Measurements from ENCODE around the gene CSRNP2.
"Not testable (repeated sequence)": the region's sequence is repeated elsewhere in the genome, so short reads cannot be mapped to it uniquely, and the experiment has no call there.

CSRNP2 gene, protein sequence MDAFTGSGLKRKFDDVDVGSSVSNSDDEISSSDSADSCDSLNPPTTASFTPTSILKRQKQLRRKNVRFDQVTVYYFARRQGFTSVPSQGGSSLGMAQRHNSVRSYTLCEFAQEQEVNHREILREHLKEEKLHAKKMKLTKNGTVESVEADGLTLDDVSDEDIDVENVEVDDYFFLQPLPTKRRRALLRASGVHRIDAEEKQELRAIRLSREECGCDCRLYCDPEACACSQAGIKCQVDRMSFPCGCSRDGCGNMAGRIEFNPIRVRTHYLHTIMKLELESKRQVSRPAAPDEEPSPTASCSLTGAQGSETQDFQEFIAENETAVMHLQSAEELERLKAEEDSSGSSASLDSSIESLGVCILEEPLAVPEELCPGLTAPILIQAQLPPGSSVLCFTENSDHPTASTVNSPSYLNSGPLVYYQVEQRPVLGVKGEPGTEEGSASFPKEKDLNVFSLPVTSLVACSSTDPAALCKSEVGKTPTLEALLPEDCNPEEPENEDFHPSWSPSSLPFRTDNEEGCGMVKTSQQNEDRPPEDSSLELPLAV

GRCh38 chr12:51083126-51083833, at the start of gene CSRNP2:
Gene CSRNP2 (minus strand): TSS chr12:51083596. CDS start chr12:51076561, 7,035 bp downstream.
- peak; percentile 92 for DNase-seq

- DNase-seq = no peak
These were observed 49.3 kb upstream of the CSRNP2 start for GRCh38 chr12:51132693-51133092.

DNA sequence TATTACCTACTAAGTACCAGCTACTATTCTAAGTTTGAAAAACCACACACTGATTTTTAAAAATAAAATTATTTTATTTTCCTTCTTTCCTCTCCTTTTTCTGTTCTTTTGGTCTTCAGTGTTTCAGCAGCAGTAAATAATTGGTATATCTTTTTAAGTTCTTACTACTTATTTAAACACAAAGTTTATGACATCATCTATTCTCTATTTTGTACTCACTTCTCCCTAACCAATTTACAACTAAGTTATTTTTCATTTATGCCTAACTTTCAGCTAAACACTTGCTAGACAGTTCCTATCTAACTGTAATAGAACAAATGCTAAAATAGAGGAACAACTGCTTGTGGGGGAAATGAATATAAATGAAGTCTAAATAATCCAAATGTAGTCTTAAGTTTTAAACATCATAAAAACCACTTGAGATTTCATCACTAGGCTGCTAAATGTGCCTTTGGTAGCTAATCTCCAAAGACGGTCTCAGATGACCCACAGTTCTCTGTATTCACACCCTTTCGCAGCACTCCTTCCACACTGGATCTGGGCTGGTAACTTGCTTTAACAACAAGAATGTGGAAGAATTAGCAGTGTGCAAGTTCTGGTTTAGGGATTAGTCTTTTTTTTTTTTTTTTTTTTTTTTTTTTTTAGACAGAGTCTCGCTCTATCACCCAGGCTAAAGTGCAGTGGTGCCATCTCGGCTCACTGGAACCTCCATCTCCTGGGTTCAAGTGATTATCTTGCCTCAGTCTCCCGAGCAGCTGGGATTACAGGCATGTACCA, 48.5 kb upstream of the CSRNP2 start:
- DNase-seq = no peak

DNA sequence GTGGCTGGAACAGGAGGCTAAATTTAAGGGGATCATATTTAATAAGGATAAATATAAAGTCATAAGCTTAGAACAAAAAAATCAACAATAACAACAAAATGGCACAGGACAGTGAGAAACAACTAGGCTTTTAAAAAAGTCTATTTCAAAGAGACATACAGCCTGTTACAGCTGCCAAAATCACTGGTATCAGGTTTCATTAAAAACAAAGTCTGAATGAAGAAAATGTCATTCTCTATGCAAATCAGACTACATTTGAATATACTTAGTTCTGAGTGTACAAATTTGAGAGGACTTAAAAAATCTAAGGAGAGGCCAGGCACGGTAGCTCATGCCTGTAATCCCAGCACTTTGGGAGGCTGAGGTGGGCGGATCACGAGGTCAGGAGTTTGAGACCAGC, 45.5 kb upstream of the CSRNP2 start:
- DNase-seq = no peak

GRCh38 chr12:51127050-51127729, 43.8 kb upstream of the CSRNP2 start:
- DNase-seq = no peak

GRCh38 chr12:51126297-51126696, 42.9 kb upstream of the CSRNP2 start:
- DNase-seq = no peak

- no peak for DNase-seq
These were observed 41.1 kb upstream of the CSRNP2 start for GRCh38 chr12:51124504-51124903.

- no peak for DNase-seq
These were observed 39.4 kb upstream of the CSRNP2 start for GRCh38 chr12:51122844-51123243.

- DNase-seq = no peak
These were observed 35.3 kb upstream of the CSRNP2 start for GRCh38 chr12:51118706-51119105.

GRCh38 chr12:51115533-51115932, 32.1 kb upstream of the CSRNP2 start:
- no peak for DNase-seq

GRCh38 chr12:51108136-51108535, 24.7 kb upstream of the CSRNP2 start:
- no peak for DNase-seq

- no peak for DNase-seq
These were observed 20.6 kb upstream of the CSRNP2 start for GRCh38 chr12:51103977-51104376.

- DNase-seq = no peak
These were observed 15.2 kb upstream of the CSRNP2 start for GRCh38 chr12:51098611-51099010.

- DNase-seq = no peak
These were observed 7.4 kb upstream of the CSRNP2 start for GRCh38 chr12:51090705-51091229.

GRCh38 chr12:51087818-51088217, 4.4 kb upstream of the CSRNP2 start:
- DNase-seq = no peak

GRCh38 chr12:51086933-51087332, 3.5 kb upstream of the CSRNP2 start:
- DNase-seq = no peak

- DNase-seq = no peak
These were observed 2.4 kb upstream of the CSRNP2 start for GRCh38 chr12:51085757-51086156.

- DNase-seq = no peak
These were observed 753 bp downstream of the CSRNP2 start for GRCh38 chr12:51082561-51083125.

- DNase-seq = no peak
These were observed 2.0 kb downstream of the CSRNP2 start for GRCh38 chr12:51081421-51081820.

- DNase-seq = no peak
These were observed 3.3 kb downstream of the CSRNP2 start for GRCh38 chr12:51080136-51080535.

DNA sequence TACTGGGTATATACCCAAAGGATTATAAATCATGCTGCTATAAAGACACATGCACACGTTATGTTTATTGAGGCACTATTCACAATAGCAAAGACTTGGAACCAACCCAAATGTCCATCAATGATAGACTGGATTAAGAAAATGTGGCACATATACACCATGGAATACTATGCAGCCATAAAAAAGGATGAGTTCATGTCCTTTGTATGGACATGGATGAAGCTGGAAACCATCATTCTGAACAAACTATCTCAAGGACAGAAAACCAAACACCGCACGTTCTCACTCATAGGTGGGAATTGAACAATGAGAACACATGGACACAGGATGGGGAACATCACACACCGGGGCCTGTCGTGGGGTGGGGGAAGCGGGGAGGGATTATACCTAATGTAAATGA, 4.5 kb downstream of the CSRNP2 start:
- not testable (repeated sequence) for DNase-seq

DNA sequence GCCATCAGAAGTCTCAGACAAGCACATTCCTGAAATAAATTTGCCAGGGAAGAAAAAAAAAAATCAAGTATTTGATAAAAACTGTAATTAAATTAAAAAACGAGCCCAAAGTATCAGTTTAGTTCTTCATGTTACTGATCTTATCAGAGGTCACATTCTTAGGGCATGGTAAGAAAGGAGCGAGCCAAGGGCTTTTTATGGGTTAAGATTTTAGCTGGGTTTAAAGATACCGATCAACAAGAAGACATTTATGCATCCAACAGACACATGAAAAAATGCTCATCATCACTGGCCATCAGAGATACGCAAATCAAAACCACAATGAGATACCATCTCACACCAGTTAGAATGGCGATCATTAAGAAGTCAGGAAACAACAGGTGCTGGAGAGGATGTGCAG, 5.0 kb downstream of the CSRNP2 start:
- DNase-seq = not testable (repeated sequence)
